Activated CD4-positive, alpha-beta T cell treated with anti-CD3 and anti-CD28 coated beads for 4 hours (primary cell): Measurements from ENCODE around the gene SCO1.
"Not testable (repeated sequence)": the region's sequence is repeated elsewhere in the genome, so short reads cannot be mapped to it uniquely, and the experiment has no call there.

ENCODE experiments used
- DNase-seq, 2 donors: peaks; one replicate each; pipeline ENCODE4 v3.0.0-alpha.2; 2020

Gene SCO1

GRCh38 chr17:10725262-10725661, 27.9 kb upstream of the SCO1 start:
- DNase-seq = no peak

- DNase-seq = no peak
Observed at GRCh38 chr17:10724546-10725195, 27.3 kb upstream of the SCO1 start.

GRCh38 chr17:10718547-10718946, 21.2 kb upstream of the SCO1 start:
- no peak for DNase-seq

- no peak for DNase-seq
Observed at GRCh38 chr17:10716218-10716617, 18.9 kb upstream of the SCO1 start.

- no peak for DNase-seq
Observed at GRCh38 chr17:10713318-10713717, 16.0 kb upstream of the SCO1 start.

- no peak for DNase-seq
Observed at GRCh38 chr17:10705727-10706126, 8.4 kb upstream of the SCO1 start.

GRCh38 chr17:10702574-10702973, 5.2 kb upstream of the SCO1 start:
- DNase-seq = no peak

- DNase-seq = no peak
Observed at GRCh38 chr17:10699856-10700255, 2.5 kb upstream of the SCO1 start.

GRCh38 chr17:10698096-10698818, 924 bp upstream of the SCO1 start:
- DNase-seq = no peak

- not testable (repeated sequence) for DNase-seq
Observed at GRCh38 chr17:10695875-10696407, 1.4 kb downstream of the SCO1 start.

GRCh38 chr17:10687499-10687898, 9.8 kb downstream of the SCO1 start:
- no peak for DNase-seq

GRCh38 chr17:10683853-10684252, 13.5 kb downstream of the SCO1 start:
- no peak for DNase-seq

GRCh38 chr17:10681866-10682446, 15.4 kb downstream of the SCO1 start:
- DNase-seq = no peak

GRCh38 chr17:10674704-10675103, 22.6 kb downstream of the SCO1 start:
- no peak for DNase-seq

GRCh38 chr17:10673312-10673711, 24.0 kb downstream of the SCO1 start:
- DNase-seq = no peak

- no peak for DNase-seq
Observed at GRCh38 chr17:10668775-10669174, 28.6 kb downstream of the SCO1 start.

GRCh38 chr17:10666906-10667305, 30.4 kb downstream of the SCO1 start:
- DNase-seq = no peak

GRCh38 chr17:10664571-10664970, 32.8 kb downstream of the SCO1 start:
- DNase-seq = no peak

GRCh38 chr17:10663231-10663630, 34.1 kb downstream of the SCO1 start:
- DNase-seq = no peak

GRCh38 chr17:10661437-10661836, 35.9 kb downstream of the SCO1 start:
- no peak for DNase-seq

- no peak for DNase-seq
Observed at GRCh38 chr17:10657879-10658278, 39.5 kb downstream of the SCO1 start.

GRCh38 chr17:10657148-10657547, 40.2 kb downstream of the SCO1 start, which contains the start of gene MYH3:
TSS of gene MYH3 (minus strand) at chr17:10657309. CDS start at chr17:10655064, 2,245 bp downstream.
- no peak for DNase-seq

- DNase-seq = no peak
Observed at GRCh38 chr17:10653987-10654386, 43.3 kb downstream of the SCO1 start.
